HG03520 (cell line): ENCODE data around the gene DACH1.

Experiments used
- ATAC-seq: cut with Tn5 transposase; IDR thresholded peaks from one replicate; pipeline ENCODE4 v1.9.1; 2021; ENCODE audit warnings: mild to moderate bottlenecking, moderate library complexity; ENCODE audit not compliant: unreplicated experiment

Gene DACH1

GRCh38 chr13:71513411-71514033 lies 353.5 kb downstream of the DACH1 start:
- ATAC-seq: no peak

DNA sequence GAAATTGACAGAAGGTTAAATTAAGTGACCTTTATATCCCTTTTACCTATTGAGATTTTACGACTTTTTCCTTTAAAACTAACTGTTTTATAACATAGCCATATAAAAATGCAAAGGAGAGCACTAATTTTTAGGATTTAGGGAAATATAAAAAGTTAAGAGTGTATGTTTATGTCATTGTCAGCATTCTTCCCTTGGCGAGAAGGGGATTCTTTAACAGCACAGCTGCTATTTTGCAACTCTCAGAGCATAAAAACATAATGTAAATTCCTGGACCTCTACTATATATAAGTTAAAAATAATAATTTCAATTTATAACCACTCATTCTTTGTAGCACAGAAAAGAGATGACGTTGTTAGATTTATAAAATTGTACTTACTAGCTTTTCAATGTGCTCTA lies 363.2 kb downstream of the DACH1 start:
- no peak for ATAC-seq

DNA sequence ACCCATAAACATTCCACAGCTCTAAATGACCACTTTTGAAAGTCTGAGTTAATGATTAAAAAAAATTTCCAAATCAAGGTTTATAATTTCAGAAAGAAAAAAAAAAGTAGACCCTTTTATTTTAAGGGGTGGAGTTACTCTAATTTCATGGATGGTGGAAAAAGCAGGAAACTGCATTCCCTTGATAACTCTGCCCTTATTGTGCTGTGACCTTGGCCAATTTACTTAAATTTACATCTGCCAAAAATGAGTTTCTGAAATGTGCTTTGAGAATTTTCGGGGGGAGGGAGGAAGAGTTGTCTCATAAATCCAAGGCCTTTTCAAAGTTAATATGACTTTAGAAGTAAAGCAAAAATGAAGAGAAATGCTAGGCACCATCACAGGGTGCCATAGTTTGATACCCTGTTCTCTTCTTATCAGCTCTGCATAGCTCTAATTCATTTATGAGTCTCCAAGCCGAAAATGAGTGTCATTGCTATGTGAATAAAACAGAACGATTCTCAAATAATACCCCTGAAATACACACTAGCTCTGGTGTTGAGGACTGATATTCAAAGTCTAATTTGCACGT lies 367.0 kb downstream of the DACH1 start:
- ATAC-seq: no peak

GRCh38 chr13:71499235-71499634 lies 367.8 kb downstream of the DACH1 start:
- no peak for ATAC-seq

GRCh38 chr13:71493189-71493588 lies 373.8 kb downstream of the DACH1 start:
- ATAC-seq: no peak

- ATAC-seq: no peak
Observed at GRCh38 chr13:71492346-71492871, 374.6 kb downstream of the DACH1 start.

- ATAC-seq: no peak
Observed at GRCh38 chr13:71491010-71491409, 376.0 kb downstream of the DACH1 start.

DNA sequence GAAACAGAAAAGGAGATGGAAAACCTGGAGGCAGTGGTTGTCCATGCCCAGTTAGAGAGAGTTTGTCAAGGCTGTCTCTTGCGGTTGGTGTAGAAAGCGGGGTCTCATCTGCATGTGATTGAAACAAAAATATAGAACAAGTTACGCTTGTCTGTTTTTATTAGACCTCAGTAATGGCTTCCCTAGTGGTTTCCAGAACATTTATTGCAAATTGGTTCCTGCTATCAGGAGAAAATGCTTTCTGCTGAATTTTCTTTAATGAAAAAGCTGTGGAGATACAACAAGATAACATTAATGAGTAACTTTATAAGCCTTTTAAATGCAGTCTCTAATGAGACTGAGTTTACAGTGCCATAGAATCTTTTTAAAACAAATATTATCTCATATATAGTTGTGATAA lies 378.0 kb downstream of the DACH1 start:
- no peak for ATAC-seq

DNA sequence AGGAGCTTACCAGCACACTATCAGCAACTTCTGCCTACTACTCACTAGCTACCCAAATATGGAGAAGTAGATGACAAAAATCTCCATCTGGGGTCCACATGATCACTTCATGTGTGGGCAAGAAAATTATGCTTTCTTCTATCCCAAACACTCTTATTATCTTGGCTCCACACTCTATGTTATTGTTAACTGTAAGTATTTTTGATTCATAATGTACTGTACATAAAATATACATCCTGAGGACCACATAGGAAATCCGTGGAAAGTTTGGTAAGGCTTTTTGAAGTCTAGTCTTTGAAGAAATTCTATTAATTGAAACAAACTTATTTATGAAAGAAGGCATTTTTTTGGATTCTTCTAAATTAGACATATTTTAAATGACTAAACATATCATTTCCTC lies 378.8 kb downstream of the DACH1 start:
- ATAC-seq: no peak

DNA sequence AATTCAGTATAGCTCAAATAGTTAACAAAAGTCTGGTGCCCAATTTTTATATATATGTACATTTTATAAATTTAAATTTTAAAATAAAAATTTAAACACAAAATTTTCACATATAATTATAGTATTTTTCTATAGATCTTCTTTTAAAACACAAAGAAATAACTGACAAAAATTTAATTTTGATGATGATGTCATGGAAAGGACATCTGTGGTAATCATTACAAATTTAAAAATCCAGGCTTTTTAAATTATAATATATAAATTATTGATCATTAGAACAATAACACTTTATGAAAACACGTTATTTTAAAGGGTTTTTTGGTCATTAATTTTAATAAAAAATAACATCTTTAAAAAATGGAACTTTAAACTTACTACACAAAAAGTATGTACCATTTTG lies 381.1 kb downstream of the DACH1 start:
- ATAC-seq: no peak

- ATAC-seq: no peak
Observed at GRCh38 chr13:71483733-71484132, 383.3 kb downstream of the DACH1 start.

GRCh38 chr13:71481501-71481900 lies 385.5 kb downstream of the DACH1 start:
- ATAC-seq: no peak

- no peak for ATAC-seq
Observed at GRCh38 chr13:71481046-71481445, 386.0 kb downstream of the DACH1 start.

GRCh38 chr13:71477735-71478134 lies 389.3 kb downstream of the DACH1 start:
- ATAC-seq: no peak

GRCh38 chr13:71474936-71475335 lies 392.1 kb downstream of the DACH1 start:
- ATAC-seq: no peak

DNA sequence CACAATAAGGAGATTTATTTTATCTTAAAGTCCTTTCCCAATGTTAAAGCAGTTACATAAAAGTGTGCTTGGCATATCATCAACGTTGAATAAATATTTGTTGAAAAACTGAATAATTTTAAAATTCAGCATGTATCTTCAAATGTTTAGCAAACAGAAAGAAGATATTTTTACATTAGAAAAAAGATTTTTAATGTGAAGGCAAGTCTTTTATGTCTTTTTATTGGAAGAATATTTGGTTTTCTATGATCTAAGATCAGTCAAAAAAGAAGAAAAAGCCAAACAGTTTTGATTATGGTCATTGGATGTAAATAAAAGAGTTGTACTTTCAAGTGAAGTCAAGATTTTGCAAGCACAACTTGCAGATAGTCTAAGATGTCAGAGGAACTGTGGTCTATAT lies 397.4 kb downstream of the DACH1 start:
- ATAC-seq: no peak

DNA sequence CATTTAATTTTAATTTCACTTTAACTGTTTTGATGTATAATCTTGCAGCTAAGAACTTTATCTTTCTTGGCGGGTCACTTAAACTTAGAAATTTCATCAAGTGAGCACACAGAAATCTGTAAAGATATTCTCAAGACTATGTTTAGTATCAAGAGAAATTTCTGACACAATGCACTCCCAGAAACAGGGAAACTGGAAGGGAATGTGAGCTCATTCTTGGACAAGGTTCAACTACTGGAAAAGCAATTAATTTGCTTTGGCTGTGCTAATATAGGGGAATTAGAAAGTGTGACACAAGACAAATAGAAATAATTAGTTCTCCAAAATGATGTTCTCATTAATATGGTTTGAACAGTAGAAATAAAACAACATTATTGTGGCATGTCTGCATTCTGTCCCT lies 402.3 kb downstream of the DACH1 start:
- no peak for ATAC-seq

DNA sequence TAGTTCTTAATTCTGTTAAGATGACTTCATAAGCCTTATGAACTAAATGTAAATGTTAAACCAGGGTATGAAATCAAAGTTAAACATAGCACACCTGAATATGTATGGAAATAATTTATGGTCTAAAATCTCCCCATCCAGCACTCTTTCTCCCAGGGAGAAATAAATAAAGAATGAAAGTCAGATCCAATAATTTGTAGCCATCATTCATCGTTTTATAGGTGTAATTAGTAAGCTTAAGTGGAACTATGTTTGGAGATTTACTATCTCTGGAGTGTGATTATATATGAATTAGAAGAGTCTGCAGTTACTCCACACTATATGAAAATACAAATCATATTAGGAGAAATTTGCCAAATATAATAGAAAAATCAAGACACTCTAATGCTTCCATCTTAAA lies 405.1 kb downstream of the DACH1 start:
- ATAC-seq: no peak

GRCh38 chr13:71460211-71460610 lies 406.8 kb downstream of the DACH1 start:
- ATAC-seq: peak; percentile 59

GRCh38 chr13:71459708-71460107 lies 407.3 kb downstream of the DACH1 start:
- peak; percentile 11 for ATAC-seq

DNA sequence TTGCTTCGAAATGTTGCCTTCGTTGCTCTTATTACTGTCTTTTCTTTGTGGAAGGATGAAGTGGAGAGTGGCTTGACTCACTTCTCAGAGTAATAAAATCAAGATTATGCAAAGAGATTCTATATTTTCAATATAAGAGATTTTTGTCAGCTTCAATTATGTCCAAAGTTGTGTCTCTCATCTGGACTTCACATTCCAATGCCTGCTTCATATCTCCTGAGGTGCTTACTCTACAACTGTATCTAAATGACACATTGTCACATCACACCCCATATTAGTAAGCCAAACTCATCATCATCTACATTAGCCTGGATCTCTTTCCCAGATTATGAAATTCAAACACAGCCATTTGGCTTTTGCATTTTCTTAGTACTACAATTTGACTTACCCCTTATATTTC lies 409.4 kb downstream of the DACH1 start:
- ATAC-seq: no peak

GRCh38 chr13:71456136-71456535 lies 410.9 kb downstream of the DACH1 start:
- no peak for ATAC-seq

DNA sequence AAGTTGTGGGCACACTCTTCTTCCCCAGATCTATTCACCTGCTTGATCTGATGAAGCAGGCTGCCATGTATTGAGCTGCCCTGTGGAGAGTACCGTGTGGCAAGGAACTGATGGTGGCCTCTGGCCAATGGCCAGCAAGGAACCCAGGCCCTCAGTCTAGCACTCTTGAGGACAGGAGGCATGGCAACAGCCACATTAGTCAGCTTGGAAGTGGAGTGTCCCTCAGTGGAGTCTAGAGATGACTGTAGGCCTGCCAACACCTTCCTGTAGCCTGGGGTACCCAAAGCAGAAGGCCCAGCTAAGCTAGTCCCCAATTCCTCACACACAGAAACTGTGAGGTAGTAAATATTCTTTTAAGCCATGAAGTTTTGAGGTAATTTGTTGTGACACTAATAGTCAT lies 412.5 kb downstream of the DACH1 start:
- ATAC-seq: no peak
